Right atrium auricular region (tissue), 2 donors: ENCODE results near the gene PAX2. TPM values are rescaled to one million over a fixed set of nuclear protein-coding genes. Genes with fewer than 3 reads are reported as not detected.
A peak's percentile ranks its signal among the peaks of the same experiment; 100 is the strongest.

ENCODE experiments used
- DNase-seq: peaks from one replicate; pipeline ENCODE4 v3.0.0-alpha.2; 2019; ENCODE audit warnings: low spot score
- H3K27ac ChIP-seq, 2 donors: fragments of 200-600 bp; sonication (generic); 1 replicate in 1 of 2; 2 replicates in 1 of 2; pipeline ENCODE4 v1.5.1; 2016 to 2019
- H3K27me3 ChIP-seq, 2 donors: fragments of 200-600 bp; sonication (generic); one replicate each; pipeline versions ENCODE4 v1.5.1 to v1.6.0; 2017 to 2019
- H3K36me3 ChIP-seq: fragments of 200-600 bp; sonication (generic); one replicate; pipeline ENCODE4 v1.5.1; 2016
- H3K4me1 ChIP-seq, 2 donors: fragments of 200-600 bp; sonication (generic); one replicate each; pipeline versions ENCODE4 v1.5.1 to v1.6.0; 2017 to 2019
- H3K4me3 ChIP-seq, 2 donors: fragments of 200-600 bp; sonication (generic); 1 replicate in 1 of 2; 2 replicates in 1 of 2; pipeline ENCODE4 v1.5.1; 2017 to 2019; ENCODE audit warnings: mild to moderate bottlenecking in 1 of 2, moderate library complexity in 1 of 2
- H3K9me3 ChIP-seq, 2 donors: fragments of 200-600 bp; sonication (generic); one replicate each; pipeline ENCODE4 v1.5.1; 2019
- total RNA-seq, 2 donors: library from RNA; depleted of rRNA; stranded (reverse); fragments of >200 nt; gene quantifications; one replicate each; pipeline ENCODE4 v1.1.0, GENCODE V29; 2016
- TF ChIP-seq, protein P1 (sequence below), 2 donors: fragments of 200-600 bp; sonication (generic); IDR thresholded peaks; one replicate each; pipeline ENCODE4 v1.5.1; 2019; ENCODE audit warnings: antibody characterized with exemption in 2 of 2

The PAX2 gene
- total RNA-seq, 2 donors from 2014 or later, result not detected

DNA sequence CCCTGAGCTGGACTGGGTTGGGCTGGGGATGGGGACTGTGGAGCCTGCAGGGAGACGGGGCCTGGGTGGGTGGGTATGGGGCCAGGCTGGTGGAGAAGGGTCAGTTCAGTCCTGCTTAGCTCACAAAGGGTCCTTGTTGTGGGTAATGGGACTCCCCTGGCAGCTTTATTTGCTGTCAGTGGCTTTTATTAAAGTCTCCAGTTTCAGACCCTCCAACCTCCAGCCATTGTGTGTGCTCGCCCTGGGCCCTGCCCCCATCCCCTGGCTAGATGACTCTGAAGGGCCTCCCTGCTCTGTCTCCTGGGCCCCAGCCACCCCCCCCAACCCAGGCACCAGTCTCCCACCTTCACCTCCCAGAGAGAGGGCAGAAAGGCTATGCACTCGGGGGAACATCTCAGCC is 123.0 kb downstream of the PAX2 start:
- peaks cover 0 to 3% of the 10 kb centered on the region in 2 donors for H3K27me3 ChIP-seq
- H3K4me1 ChIP-seq, result no peaks in the 10 kb centered on the region
- no peak overlapping the region for H3K4me3 ChIP-seq
- DNase-seq, result no peak
- no peak overlapping the region for H3K27ac ChIP-seq
- TF ChIP-seq, protein P1, sequence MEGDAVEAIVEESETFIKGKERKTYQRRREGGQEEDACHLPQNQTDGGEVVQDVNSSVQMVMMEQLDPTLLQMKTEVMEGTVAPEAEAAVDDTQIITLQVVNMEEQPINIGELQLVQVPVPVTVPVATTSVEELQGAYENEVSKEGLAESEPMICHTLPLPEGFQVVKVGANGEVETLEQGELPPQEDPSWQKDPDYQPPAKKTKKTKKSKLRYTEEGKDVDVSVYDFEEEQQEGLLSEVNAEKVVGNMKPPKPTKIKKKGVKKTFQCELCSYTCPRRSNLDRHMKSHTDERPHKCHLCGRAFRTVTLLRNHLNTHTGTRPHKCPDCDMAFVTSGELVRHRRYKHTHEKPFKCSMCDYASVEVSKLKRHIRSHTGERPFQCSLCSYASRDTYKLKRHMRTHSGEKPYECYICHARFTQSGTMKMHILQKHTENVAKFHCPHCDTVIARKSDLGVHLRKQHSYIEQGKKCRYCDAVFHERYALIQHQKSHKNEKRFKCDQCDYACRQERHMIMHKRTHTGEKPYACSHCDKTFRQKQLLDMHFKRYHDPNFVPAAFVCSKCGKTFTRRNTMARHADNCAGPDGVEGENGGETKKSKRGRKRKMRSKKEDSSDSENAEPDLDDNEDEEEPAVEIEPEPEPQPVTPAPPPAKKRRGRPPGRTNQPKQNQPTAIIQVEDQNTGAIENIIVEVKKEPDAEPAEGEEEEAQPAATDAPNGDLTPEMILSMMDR (IDR thresholded peaks at IDR 0.05), result no peak
- no peaks in the 10 kb centered on the region for H3K36me3 ChIP-seq
- H3K9me3 ChIP-seq, result no peaks in the 10 kb centered on the region

DNA sequence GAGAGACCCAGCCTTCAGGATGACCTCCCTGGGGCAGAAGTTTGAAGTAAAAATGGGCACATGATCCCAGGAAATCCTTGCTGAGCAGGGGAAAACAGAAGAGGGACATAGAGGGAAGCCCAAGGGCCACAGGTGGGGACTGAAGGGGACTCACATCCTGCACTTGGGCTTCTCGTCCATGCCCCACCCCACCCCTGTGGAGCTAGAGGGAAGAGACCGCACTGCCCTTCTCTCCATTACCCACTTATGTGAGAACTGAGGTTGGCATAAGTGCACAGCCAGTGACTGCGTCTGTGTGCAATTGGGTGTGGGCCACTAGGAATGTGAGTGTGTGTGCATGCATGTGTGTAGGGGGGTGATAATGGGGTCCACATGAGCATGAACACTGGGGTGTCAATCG is 124.0 kb downstream of the PAX2 start:
- TF ChIP-seq, protein P1 (IDR thresholded peaks at IDR 0.05), result no peak
- peaks cover 0 to 3% of the 10 kb centered on the region in 2 donors for H3K27me3 ChIP-seq
- no peaks in the 10 kb centered on the region for H3K4me1 ChIP-seq
- H3K36me3 ChIP-seq, result no peaks in the 10 kb centered on the region
- no peak for DNase-seq
- no peaks in the 10 kb centered on the region for H3K9me3 ChIP-seq
- H3K27ac ChIP-seq, result no peak overlapping the region
- H3K4me3 ChIP-seq, result no peak overlapping the region

DNA sequence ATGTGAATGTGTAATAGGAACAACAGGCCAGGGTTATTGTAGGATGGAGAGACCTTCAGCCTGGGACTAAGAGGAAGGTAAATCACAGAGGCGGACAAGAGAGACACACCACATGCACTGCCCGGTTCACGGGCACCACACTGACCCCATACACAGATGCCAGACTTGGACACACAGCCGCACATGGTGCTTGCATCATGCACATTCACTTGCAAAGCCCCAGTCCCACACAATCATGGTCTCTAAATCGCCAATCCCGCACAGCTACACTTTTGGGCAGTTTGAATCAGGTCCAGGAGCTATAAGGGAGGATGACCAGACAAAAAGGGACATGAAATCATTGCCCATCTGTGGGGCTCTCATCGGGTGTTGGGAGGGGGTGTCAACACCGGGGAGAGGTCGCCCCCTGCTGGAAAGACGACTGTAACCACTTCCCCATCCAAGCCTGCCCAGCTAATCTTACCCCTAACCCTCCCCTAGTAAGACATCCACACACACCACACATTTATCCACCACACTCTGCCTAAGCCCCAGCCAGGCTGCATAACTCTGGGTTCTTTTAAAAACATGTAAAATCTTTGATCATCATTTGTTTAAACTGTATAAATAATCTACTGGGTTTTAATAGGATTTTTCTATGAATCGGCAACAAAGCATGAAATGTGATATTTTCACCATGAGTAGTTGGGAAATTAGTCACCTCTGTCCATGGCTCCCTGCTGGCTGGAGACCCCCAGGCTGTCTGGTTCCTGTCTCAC is 126.8 kb downstream of the PAX2 start:
- H3K27ac ChIP-seq, result no peak overlapping the region
- H3K4me1 ChIP-seq, result no peaks in the 10 kb centered on the region
- H3K4me3 ChIP-seq, result no peak overlapping the region
- H3K36me3 ChIP-seq, result no peaks in the 10 kb centered on the region
- peaks cover 0 to 3% of the 10 kb centered on the region in 2 donors for H3K27me3 ChIP-seq
- no peaks in the 10 kb centered on the region for H3K9me3 ChIP-seq
- no peak for DNase-seq
- TF ChIP-seq, protein P1 (IDR thresholded peaks at IDR 0.05), result peak in 1 of 2 donors; percentile 50

DNA sequence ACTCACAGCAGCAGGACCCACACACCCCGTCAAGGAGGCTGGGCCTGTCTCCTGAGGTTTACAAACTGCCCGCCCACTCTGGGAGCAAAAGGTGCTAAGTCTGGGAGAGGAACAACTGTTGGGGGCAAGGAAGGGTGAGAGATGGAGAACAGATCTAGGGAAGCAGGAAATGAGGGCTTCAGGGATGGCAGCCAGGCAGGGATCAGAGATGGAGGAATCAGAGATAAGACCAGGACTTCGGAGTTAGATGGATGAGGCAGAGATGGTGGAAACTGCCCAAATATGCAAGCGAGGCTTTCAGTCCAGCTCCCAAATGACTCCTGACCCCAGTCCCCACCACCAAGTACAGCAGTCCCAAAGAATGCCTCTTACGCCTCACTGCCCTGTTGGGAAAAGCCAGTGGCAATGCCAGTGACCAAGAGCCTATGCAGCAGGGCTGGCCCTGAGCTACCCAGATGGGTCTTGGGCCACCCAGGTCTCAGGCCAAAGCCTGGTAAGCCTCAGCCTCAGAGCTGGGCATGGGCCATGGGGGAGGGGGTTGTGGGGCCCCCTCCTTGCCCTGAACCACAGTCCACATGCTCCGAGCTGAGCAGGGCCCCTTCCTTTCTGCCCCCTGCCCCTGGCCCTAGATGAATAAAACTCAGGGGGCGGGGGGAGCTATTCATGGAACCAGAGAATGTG is 127.9 kb downstream of the PAX2 start:
- no peak for DNase-seq
- H3K4me3 ChIP-seq, result no peak overlapping the region
- no peaks in the 10 kb centered on the region for H3K4me1 ChIP-seq
- H3K36me3 ChIP-seq, result no peaks in the 10 kb centered on the region
- TF ChIP-seq, protein P1 (IDR thresholded peaks at IDR 0.05), result no peak
- no peaks in the 10 kb centered on the region for H3K27me3 ChIP-seq
- H3K9me3 ChIP-seq, result no peaks in the 10 kb centered on the region
- no peak overlapping the region for H3K27ac ChIP-seq

DNA sequence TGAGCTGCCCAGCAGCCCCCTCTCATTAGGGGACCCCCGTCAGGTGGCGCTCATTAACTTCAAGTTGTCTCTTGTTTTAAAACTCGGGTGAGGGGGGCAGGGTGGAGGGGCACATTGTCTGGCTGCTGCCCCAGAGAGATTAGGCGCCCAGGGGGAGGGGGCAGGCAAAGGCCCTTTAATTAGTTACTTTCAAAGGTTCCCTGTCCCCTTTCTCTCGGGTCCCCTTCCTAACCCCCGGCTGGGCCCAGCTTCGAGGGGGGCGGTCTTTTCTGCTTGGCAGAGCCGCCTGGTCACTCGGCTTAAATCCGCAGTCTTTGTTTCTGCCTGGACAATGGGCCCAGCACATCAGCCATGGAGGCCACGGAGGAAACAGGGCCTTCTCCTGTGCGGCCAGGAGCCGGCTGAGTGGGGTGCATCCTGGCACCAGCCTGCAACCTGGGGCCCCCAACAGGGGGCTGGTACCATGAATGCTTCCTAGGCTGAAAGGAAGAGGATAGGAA is 128.5 kb downstream of the PAX2 start:
- Histone ChIP-seq H3K4me3 (no peak overlapping the region), H3K27me3 (no peaks in the 10 kb centered on the region), H3K9me3 (no peaks in the 10 kb centered on the region), H3K4me1 (no peaks in the 10 kb centered on the region), H3K27ac (no peak overlapping the region), H3K36me3 (no peaks in the 10 kb centered on the region)
- DNase-seq, result no peak
- TF ChIP-seq, protein P1 (IDR thresholded peaks at IDR 0.05), result no peak
